Endothelial cell of hepatic sinusoid (primary cell): Measurements from ENCODE around the gene ZBTB7C.

Experiments
- in situ Hi-C: cut with HindIII; loops from 2 replicates; pipeline ENCODE4 v1.10.0; 2017; ENCODE audit warnings: low sequenced_read_pairs

Gene ZBTB7C

DNA sequence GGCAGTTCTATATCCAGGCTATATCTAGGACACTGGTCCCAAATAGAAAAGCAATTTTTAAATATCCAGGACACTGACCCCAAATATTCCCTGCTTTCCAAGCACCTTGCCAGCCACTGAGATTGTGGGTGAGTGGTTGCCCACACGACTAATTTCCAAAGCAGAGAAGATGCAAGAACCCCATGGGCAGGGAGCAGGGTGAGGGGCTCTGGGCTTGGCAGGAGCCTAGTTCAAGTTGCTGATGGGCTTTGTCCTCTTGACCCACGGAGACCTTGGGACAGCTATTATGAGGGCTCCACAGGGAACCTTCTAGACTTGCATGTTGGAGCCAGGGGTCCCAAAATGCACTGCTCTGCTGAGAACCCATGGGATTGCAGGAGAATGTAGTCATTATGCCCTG lies 332.7 kb downstream of the ZBTB7C start:
- in situ Hi-C loops = no loop called here

DNA sequence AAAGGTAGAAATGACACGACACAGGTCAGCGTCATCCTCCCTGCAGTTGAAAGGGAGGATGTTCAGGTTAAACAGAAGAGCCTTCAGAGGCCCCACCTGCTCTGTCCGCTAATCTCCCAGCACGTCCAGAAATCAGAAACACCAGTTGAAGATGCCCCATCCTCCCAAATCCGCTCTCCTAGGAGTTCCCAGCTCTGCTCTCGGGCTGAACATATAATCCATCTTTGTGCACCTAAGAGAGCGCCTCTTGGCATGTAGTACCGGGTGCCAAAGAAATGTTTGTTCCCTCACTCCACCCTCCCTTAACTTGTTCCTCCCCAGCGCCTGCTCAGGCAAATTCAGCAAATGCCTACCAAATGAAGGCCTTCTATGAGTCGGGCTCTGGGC lies 333.5 kb downstream of the ZBTB7C start:
- in situ Hi-C loops = no loop called here

DNA sequence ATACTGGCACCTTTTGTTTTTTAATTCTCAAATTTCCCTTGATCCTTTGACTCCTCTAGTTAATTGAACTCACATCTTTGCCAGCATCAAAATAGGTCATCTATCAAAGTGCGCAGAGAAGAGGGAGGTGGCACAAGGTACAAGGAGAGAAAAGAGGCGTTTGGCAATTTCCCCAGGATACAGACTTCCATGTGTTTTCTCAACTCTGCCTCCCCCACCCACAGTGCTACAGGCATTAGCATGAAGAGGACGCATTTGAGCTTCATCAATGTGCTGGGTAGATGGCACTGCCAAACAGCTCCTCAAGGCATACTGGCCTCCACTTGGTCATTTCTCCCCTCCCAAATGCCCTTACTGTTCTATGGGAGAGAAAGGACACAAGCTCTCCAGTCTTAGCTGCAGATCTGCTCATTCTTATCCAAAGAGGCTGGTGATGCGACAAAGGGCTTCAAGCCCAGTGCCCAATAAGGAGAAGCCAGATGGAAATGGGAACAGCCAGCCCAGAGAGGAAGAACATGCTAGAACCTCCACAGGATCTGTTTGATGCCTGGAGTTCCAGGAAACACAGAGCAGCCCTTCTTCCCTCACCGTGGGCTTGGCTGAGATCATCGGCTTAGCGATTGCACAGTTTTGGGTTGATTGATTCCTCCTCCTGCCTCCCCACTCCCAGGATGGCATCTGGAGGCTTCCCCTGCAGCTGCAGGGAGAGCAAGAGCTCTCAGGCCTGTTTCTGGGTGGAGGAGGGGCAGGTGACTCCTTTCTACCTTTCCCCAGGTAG lies 334.1 kb downstream of the ZBTB7C start:
- in situ Hi-C loops = no loop called here

DNA sequence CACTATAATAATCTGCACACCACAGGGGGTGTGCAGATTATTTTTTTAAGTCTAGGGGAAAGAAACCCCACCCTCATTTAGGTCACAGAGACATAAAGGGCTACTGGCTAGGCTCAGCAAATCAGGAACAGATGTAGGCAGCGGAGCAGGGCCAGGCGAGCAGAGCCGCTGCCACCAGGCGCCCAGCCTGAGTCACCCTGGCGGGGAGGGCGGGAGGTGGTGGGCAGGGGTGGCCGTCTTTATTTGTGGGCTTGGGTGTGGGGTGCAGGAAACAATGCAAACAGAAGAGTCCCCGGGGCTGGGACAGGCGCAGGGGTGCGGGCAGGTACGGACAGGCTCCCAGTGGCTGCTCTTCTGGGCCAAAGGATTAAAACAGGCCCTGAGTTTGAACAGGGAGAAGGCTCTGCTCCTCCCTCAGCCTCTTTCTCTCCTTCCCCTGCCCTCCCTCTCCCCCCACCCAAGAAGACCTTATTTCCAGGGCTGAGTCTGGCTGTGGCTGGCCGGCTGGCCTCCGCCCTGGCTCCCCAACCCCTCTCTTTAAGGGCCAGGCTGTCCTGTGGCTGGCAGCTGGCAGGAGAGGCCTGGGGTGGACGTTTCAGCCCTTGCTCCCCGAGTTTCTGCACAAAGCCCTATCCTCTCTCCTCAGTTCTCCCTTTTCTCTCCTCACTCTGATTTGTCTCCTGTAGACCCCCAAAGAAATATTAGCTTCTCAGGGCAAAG lies 335.8 kb downstream of the ZBTB7C start:
- in situ Hi-C loops = no loop called here

DNA sequence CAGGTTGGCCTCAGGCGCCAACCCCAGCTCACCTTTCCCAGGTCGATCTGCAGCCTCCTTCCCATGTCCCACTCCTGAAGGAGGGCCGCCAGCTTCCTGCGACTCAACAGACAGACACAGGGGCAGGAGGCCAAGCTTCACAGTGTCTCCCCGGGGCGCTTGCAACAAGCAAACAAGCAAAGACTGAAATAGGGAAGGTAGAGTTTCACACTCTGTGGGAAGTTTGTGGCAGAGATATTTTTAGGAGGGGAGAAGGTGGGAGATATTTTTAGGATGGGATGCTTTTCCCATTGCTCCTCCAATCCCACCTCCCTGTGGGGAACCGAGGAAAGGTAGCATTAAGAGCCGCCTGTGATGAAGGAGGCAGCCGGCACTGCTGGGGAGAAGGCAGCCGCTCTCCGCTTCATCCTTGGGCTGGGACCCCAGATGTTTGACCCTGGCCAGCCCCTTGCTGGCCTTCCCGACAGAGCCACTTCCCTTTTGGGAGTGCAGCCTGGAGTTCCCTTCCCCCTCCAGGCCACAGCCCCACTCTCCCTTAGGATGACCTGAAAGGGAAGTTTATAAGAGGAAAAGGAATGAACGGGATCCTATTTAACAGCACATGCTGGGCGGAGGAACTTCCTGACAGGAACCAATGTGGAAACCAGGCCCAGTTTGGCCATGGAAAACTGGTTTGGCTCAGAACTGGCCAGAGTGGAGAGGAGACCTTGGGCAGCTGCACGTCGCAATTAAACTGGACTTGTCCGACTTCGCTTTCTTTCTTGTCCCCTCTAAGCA lies 336.6 kb downstream of the ZBTB7C start:
- in situ Hi-C loops = no loop called here

DNA sequence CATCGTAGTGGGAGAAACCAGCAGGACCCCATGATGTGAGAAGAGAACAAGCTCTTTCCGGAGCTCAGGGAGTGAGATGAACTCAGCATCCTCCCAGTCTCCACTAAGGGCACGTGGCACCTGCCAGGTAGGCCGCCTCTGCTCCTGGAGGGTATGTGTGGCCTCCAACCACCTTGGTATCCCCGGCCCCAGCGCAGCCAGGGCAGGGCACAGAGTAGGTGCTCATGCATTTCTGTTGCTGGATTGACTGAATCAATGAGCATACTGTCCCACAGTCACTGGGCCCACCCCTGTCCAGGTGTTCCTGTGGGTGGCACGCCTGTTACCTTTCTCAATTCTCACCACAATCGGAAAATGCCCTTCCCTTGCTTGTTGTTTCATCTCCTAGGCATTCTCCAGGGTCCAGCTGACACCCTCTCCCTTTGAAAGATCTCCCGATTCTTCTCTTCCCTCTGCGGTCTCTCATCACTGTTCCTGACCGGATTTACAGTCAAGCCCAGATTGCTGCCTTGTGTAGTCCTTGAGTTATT lies 340.2 kb downstream of the ZBTB7C start:
- in situ Hi-C loops = no loop called here

DNA sequence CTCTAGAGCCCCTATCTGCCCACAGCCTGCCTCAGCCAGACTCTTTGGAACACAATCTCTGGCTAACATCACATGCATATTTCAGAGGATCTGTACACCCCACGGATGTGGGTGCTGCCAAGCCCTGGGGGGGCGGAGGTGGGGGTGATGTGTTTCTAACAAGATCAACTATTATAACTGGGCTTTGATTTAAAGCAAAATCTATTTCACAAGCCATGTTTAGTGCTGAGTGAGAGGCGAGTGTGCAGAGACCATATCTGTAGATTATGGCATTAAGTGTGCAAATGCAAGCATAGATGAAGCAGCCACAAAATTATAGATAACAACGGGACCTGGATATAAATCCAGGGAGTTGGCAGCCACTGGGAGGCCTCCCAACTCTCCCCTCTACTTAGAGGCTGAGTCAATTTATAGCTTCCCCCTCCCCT lies 342.9 kb downstream of the ZBTB7C start:
- in situ Hi-C loops = no loop called here

DNA sequence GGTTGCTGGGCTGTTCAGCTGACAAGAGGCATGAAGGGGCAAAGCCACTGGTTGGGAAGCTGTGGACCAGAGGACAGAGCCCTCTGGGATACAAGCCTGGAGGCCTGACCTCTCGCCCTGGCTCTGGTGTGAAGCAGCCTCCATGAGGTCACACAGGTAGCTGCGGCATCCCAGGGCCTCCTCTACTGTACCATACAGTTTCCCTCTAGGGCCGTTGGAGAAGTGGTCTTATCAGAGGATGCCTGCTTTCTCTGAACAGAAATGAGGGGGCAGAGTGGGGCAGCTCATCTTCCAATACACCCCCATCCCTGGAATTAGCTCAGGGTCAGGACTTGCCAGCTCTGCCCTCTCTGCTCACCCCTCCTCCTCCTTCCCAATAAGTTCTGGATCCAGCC lies 343.6 kb downstream of the ZBTB7C start:
- in situ Hi-C loops = no loop called here

DNA sequence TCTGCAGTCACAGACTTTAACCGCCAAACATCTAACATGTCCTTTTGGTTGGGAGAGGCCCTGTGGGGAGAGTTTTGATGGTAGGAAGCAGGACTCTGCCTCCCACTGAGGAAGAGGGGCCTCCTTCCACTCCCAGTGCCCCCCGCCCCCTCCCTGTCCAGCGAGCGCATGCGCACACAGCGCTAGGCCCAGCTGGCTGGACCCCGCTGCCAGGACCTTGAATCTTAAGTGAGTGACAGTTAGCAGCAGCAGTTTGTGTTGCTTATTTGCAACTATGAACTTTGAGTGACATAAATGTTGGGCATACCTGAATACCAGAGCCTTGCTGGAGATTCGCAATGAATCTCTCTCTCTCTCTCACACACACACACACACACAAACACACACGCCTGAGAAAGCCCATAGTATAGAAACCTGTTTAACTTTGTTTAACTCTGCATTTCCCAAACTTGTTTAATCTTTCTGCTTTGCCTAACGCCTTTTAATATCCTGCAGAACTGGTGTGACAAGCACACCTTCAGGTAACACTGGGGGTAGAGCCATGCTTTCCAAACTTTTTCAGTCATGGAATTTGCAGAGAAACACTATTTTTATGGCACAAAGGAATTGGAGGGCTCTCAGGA lies 344.1 kb downstream of the ZBTB7C start:
- in situ Hi-C loops = loop anchor here (5.0 kb wide), 1 partner anchor 67 kb away; no protein-coding TSS in a partner anchor

DNA sequence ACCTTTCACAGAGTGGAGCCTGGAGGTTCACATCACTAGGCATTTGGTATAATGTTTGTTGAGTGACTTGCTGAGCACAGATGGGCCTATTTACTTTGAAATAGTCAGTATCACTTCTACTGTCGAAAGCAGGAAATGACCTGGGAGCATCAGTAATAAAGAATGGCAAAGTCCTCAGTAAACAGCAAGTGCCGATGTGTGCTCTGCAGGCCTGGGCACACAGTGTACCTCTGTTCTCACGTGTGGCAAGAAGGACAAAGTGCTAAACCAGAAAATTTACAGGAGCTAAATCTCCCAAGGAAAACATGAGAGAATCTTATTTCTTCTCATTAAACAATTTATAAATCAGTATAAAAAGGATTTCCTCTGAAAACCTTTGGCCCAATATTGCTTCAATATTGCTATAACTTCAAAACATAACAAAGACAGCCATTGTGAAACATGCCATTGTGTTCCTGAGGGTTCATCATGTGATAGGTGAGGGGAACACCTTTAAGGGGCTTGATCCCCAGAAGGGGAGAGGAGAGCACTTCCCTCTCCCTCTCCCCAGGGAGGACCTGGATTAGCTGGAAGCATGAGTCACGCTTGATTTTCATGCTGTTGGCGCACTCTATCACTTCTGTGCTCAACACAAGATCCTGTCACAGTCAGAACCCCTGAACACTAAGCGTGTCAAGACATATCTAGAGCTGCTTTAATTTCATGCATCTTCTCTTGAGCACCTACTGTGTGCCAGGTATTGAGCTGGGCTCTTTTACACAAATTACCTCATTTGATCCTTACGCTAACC lies 347.2 kb downstream of the ZBTB7C start:
- in situ Hi-C loops = loop anchor here (5.0 kb wide), 1 partner anchor 70 kb away; no protein-coding TSS in a partner anchor

DNA sequence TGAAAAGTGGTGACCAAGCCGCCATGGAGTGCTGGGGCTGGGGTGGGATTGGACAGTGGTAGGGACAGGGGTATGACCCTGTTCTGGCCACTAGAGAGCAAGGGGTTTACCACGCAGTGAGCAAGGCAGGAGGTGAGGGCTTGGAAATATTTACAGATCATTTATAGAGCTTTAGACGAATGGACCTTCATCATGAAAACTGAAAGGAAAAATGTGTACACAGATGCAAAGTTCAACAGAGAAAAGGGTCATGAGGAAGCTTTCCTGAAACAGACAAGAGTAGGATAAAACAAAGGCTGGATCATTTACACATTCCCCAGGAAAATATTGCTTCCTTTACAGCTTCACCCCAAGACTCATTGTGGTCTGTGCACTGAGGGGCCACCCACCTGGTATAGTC lies 348.2 kb downstream of the ZBTB7C start:
- in situ Hi-C loops = loop anchor here (5.0 kb wide), 1 partner anchor 71 kb away; no protein-coding TSS in a partner anchor

DNA sequence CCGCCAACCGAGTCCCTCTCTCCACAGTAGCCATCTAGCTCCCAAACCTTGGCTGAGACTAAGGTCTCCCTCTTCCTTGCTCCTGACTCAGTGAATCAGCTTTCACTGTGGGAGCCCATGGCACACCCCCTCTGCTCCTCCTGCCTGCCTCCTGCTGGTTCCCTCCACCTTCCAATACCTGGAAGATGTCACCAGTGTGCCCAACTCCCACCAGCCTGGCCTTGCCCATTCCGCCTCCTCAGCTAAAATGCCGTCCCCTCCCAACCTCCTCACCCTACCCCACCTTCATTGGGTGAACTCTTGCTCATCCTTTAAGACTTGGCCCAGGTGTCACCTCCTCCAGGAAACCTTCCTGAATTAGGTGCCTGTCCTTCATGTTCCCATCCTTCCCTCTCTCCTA lies 348.8 kb downstream of the ZBTB7C start:
- in situ Hi-C loops = loop anchor here (5.0 kb wide), 1 partner anchor 72 kb away; no protein-coding TSS in a partner anchor

DNA sequence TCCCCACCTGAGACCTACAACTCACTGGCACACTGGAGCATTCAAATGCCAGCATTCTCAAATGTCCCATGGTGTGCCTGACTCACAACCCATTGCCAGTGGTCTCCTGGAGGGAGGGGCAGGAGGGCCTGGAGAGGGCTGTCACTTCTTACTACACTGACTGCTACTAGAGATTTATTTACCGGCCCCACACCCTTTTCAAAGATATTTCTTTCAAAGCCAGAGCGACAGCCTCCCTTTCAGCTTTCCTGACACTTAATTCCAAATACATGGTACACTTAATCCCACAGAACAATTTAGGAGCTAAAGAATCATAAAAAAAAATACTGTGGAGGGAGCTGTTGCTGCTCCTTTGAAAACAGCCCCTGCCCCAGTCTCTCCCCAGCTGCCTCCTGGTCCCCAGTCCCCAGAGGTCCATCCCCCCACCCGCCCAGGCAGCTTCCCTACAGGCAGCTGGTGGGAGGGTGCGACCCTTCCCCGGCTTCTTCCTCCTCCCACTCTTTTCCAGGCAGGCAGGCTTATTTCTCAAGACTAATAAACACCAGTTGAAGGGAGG lies 349.6 kb downstream of the ZBTB7C start:
- in situ Hi-C loops = loop anchor here (5.0 kb wide), 1 partner anchor 73 kb away; no protein-coding TSS in a partner anchor

DNA sequence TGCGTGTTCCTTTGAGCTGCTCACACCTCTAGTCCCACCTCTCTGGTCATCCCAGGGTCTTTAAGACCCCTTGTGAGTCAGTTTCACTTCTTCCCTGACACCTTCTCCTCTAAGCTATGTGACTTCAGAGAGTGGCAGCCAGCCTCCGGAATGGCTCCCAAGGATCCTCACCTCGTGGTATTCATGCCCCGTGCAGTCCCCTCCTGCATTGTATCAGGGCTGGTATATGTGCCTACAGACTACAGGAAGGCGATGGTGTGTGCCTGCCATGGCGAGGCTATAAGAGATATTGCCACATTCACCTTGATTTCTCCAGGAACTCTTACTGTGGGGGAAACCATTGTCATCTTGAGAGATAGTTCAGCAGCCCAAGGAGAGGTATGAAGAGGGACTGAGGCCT lies 350.7 kb downstream of the ZBTB7C start:
- in situ Hi-C loops = no loop called here

DNA sequence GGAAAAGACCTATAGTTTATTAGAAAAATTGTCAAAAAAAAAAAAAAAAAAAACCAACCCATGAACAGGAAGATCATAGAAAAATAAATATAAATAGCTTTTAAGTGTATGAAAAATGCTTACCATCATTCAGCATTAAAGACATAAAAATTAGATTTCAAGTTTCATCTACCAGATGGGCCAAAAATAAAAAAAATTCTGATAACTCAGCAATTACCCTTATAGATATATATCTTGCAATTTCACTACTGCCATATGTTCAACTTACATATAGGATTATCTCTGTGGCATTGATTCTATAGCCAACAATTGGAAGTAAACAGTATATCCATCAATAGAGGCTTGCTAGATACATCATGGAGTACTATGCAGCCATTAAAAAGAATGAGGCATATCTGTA lies 352.2 kb downstream of the ZBTB7C start:
- in situ Hi-C loops = no loop called here

DNA sequence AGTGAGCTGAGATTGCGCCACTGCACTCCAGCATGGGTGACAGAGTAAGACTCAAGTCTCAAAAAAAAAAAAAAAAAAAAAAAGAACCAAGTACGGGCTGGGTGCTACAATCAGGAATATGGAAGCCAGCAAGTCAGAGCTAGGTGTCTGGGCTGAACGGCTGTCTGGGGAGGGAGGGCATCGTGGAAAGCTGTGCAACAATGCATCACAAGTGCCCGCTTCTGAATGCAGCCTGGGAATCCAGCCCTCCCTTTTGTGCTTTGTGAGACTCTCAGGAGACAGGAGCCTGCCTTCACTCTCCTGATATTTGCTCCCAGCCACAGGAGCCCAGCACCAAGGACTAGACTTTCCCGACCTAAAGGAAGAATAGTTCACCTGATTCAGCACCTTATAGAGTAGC lies 353.8 kb downstream of the ZBTB7C start:
- in situ Hi-C loops = no loop called here

DNA sequence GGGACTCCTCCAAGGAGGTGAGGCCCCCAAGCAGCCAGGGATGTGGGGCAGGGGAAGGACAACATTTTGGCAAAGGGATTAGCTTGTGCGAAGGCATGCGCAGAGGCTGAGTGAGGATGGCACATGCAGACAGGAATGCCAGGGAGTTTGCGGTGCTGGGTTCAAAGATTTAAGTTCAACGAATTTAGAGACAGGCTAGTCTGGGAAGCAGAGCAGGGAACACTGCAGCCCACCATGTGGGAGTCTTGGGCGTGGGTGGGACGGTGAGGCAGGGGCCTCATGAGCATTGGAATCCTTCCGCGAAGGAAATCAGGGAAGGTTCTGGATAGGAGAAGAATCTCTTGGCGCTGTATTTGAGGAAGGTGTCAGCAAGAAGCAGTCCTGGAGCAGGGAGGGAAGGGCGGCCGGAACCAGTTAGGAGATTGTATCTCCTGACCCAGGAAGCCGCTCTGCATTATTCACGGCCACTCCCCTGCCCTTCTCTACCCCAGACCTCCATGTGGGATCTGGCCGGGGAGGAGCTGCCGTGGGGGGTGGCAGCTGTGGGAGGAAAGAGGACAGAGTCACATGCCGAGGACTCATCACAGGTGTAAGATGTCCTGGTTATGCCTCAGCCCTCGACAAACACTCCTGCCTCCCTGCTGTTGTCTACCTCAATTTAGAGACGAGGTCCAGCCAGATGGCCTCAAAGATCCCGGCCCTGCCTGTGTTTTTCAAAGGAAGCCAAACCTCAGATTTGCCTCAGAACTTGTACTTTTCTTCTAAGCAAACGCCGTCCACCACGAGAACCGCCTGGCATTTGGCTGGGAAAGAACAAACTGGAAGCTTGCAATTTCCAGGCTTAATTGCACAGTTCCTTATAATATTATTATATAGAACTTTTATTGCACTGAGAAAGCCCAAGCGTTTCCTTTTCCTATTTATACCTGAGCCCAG lies 355.0 kb downstream of the ZBTB7C start:
- in situ Hi-C loops = no loop called here

DNA sequence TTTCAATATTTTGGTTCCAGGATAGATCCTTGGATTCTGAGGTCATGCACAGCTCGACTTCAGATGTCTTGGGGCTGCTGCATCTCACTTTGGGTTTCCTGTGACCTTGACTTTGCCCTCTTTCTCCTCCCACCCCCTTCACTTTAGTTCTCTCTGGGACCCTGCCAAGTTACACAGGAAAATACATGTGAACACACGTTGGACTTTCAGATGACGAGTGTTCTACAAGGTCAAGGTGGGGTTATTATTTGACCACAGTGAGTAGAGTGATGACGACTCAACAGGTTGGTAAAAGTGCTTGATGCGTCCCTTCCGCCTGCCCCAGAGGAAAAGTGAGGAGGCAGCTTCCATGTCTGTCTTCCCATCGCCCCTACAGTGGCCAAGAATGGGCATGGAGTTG lies 356.3 kb downstream of the ZBTB7C start:
- in situ Hi-C loops = no loop called here
